HG03175 (cell line): Measurements from ENCODE around the gene TSPEAR.

Experiments
- ATAC-seq: cut with Tn5 transposase; IDR thresholded peaks from one replicate; pipeline ENCODE4 v1.9.1; 2021; ENCODE audit warnings: mild to moderate bottlenecking, moderate library complexity; ENCODE audit not compliant: unreplicated experiment

The TSPEAR gene

DNA sequence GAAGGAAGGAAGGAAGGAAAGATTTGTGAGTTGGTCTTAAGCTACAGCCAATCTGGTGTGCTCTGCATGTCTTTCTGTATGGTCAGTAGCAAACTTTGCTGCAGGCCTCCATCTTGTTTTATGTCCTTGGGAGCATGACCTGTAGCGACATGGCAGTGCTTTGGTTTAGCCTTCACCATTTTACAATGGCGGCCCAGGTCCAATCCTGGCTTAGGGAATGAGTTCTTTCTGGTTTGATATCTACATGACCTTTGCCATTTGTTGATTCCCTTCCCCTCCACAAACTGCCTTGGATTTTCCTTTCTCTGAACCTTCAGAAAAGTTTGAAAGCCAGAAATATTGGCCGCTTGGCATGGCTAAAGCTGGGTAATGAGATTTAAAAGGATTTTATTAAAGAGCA lies 30.5 kb upstream of the TSPEAR start:
- ATAC-seq, result no peak

- ATAC-seq, result no peak
These were observed 29.4 kb upstream of the TSPEAR start for GRCh38 chr21:44740742-44741141.

DNA sequence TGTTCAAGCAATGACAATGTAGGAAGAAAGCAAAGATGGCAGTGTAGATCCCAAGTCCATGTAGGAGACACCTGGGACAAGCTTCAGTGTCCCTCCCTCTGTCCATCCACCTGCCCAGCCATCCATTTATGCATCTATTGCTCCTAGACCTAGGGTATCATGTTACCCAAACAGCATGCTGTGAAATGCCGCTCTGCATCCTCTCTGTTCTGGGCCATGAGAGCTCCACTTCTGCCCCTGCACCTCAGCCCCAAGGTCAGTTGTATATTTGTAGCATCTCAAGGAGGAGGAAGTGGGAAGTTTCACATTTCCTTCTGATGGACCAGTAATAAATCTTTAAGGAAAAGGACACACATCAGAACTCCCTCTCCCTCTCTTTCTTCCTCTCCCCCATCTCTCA lies 27.9 kb upstream of the TSPEAR start:
- ATAC-seq, result no peak

- no peak for ATAC-seq
These were observed 27.2 kb upstream of the TSPEAR start for GRCh38 chr21:44738621-44739020.

- no peak for ATAC-seq
These were observed 26.5 kb upstream of the TSPEAR start for GRCh38 chr21:44737706-44738354.

DNA sequence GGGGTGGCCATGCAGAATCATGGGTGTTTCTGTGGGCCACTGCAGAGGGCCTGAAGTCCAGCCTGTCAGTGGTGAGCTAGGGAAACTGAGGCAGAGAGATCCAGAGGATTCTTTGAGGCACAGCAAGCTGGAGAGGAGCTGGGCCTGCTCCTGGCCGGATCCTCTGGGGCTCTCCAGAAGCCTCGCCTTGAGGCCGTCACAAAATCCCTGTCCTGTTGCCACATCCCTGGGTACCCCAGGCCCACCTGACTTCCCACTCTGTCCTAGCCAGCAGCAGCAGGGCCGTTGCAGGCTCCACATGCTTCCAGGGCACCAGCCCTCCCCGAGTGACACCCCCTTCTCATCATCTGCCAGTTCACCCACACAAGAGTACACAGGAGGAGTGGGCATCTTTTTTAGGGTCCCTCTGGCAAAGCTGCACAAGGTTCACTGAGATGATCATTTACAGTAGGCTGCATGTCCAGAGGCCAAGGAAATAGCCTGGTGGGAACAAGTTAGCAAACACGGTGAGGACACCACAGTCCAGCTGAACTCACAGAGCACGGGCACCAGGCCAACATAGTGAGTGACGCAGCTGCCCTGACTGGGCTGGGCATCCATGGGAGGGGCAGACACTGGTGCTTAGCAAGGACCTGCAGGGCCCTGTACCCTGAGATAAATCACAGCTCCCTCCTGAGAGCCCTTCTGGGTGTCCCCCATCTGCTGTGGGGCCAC lies 25.1 kb upstream of the TSPEAR start:
- ATAC-seq, result no peak

DNA sequence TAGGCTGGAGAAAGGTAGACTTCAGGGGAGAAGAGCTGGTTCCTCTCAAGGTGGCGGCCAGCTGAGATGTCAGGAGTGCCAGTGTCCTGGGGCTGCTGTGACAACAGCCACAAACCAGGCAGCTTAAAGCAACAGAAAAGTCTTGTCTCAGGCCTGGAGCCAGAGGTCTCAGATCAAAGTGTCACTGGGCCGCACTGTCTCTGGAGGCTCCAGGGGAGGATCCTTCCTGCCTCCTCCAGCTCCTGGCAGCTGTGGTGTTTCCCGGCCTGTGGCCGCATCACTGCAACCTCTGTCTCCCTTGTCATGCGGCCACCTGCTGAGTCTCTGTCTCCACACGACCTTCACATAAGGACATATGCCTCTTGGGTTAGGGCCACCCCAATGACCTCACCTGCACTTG lies 24.4 kb upstream of the TSPEAR start:
- no peak for ATAC-seq

GRCh38 chr21:44734841-44735240 lies 23.5 kb upstream of the TSPEAR start:
- no peak for ATAC-seq

- ATAC-seq, result no peak
These were observed 22.8 kb upstream of the TSPEAR start for GRCh38 chr21:44734026-44734745.

DNA sequence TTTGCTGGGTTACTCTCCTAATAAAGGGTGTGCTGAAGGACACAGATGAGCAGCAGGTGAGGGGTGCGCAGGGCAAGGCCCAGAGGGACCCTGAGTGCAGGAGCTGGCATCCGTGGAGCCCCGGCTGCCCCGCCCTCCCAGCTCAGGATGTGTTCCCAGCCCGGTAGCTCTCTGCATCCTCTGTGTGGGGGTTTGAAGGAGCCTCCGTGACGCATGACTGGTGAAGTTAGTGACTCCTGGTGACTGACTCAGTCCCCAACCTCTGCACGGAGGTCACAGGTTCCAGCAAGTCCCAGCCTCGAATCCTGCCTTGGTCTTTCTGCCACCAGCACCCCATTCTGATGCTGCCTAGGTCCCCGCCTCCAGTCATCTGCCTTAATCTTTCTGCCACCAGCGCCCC lies 21.6 kb upstream of the TSPEAR start:
- ATAC-seq, result no peak

DNA sequence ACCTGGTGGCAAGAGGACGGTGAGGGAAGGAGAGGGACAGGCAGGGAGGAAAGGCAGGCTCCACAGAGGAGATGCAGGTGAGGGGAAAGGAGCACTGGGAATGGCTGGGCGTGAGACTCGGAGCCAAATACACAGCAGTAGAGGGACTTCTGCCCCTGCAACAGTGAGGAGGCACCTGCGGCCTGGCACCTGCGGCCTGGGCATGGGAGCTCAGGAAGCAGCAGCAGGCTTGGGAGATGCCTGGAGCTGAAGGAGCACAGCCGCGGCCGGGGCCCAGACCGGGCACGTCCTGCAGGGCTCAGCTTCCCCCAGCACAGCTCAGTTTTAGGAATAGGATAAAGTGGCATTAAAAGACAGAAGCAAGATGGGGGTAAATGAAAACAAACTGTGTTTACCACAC lies 20.9 kb upstream of the TSPEAR start:
- ATAC-seq, result no peak

- ATAC-seq, result no peak
These were observed 19.7 kb upstream of the TSPEAR start for GRCh38 chr21:44730951-44731579.

- no peak for ATAC-seq
These were observed 18.6 kb upstream of the TSPEAR start for GRCh38 chr21:44730028-44730395.

- no peak for ATAC-seq
These were observed 18.1 kb upstream of the TSPEAR start for GRCh38 chr21:44729336-44730027.

GRCh38 chr21:44728716-44729115 lies 17.3 kb upstream of the TSPEAR start:
- ATAC-seq, result no peak

DNA sequence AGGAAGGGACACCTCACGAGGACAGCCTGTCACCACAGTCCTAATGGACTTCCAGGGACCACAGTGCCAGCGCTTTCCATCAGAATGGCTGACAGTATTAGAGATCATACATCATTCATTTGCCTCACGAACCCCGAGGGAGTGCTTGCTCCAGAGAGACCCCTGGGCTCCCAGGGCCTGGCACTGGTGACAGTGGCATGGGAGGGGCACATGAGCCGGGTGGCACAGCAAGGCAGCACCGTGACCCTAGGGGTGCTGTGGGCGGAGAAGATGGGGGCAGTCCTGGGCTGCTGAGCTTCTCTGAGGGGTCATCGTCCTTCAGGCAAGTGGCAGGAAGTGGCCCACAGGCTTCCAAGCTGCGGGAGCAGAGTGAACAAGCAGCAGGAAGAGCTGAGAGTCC lies 16.4 kb upstream of the TSPEAR start:
- ATAC-seq, result no peak

DNA sequence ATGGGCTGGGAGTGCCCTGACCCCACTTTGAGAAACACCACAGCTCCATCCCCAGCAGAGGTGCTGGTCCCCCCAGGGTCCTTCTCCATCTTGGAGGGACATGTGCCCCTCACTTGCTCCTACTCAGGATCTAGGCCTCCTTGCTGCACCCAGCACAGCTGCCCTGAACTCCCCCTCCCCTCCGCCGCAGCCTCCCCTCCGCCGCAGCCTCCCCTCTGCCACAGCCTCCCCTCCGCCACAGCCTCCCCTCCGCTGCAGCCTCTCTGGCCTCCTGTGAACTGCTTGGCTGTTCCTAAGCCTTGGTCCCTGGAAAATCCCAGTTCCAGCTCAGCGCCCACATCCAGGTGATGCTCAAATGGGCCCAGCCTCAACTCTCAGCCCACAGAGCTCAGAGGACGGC lies 15.9 kb upstream of the TSPEAR start:
- ATAC-seq, result no peak

- ATAC-seq, result no peak
These were observed 15.5 kb upstream of the TSPEAR start for GRCh38 chr21:44726826-44727225.

- no peak for ATAC-seq
These were observed 13.6 kb upstream of the TSPEAR start for GRCh38 chr21:44724926-44725325.

- ATAC-seq, result no peak
These were observed 12.8 kb upstream of the TSPEAR start for GRCh38 chr21:44724196-44724595.
